ENCODE measurements around the gene ACBD4. TPM values are rescaled to one million over a fixed set of nuclear protein-coding genes. Genes with fewer than 3 reads are reported as not detected.

The ACBD4 gene
- total RNA-seq, 4 donors from 2014 or later: 24.9 to 96.1 (median 38.6) TPM

- TF ChIP-seq CTCF (IDR thresholded peaks at IDR 0.05): no peak
- no peak for TF ChIP-seq EP300 (IDR thresholded peaks at IDR 0.05; ENCODE audit: low read depth)
- H3K9me3 ChIP-seq: no peaks in the 10 kb centered on the region
- H3K4me1 ChIP-seq: no peaks in the 10 kb centered on the region
- DNase-seq: no peak
- H3K27ac ChIP-seq: no peak overlapping the region
- intact Hi-C loops (cut with DNase I; ENCODE audit: low total_unique reads) (no loop called here), in situ Hi-C loops (cut with MboI; ENCODE audit: low pct_ligation_motif_present in 1 of 4, low pct_unique_long_range_greater_than_20kb in 1 of 4, low sequenced_read_pairs in 3 of 4) (no loop called here)
- no peaks in the 10 kb centered on the region for H3K36me3 ChIP-seq
- WGBS, 2 donors (ENCODE audit: low coverage in 1 of 2): 74 to 83% methylated on average over 2 of the region's 2 CpGs
- no peaks in the 10 kb centered on the region for H3K27me3 ChIP-seq
- H3K4me3 ChIP-seq: no peak overlapping the region
These were observed 53.5 kb downstream of the ACBD4 start for GRCh38 chr17:45189009-45189408.

GRCh38 chr17:45190503-45191255 lies 55.2 kb downstream of the ACBD4 start:
- in situ Hi-C loops (cut with MboI; ENCODE audit: low pct_ligation_motif_present in 1 of 4, low pct_unique_long_range_greater_than_20kb in 1 of 4, low sequenced_read_pairs in 3 of 4) (loop anchor here in 1 of 4 donors (10.0 kb wide), 1 partner anchor 56 kb away; the partner anchor contains the start of genes ACBD4 and PLCD3), intact Hi-C loops (cut with DNase I; ENCODE audit: low total_unique reads) (no loop called here)
- H3K4me1 ChIP-seq: no peaks in the 10 kb centered on the region
- WGBS, 2 donors (ENCODE audit: low coverage in 1 of 2): 61% methylated on average over 11 of the region's 11 CpGs; no CpG with 5 or more reads in 1 of the 2 donors
- no peaks in the 10 kb centered on the region for H3K9me3 ChIP-seq
- no peaks in the 10 kb centered on the region for H3K27me3 ChIP-seq
- no peak for DNase-seq
- TF ChIP-seq CTCF (IDR thresholded peaks at IDR 0.05) (no peak), EP300 (IDR thresholded peaks at IDR 0.05; ENCODE audit: low read depth) (no peak), POLR2AphosphoS5 (IDR thresholded peaks at IDR 0.05) (no peak), POLR2A (IDR thresholded peaks at IDR 0.05) (no peak)
- no peak overlapping the region for H3K27ac ChIP-seq
- no peak overlapping the region for H3K4me3 ChIP-seq
- no peaks in the 10 kb centered on the region for H3K36me3 ChIP-seq

Small RNA genes within 50 kb of the gene (small RNA-seq; reads per million reads assigned to genes)
- gene MIR6784: 0 to 1.1 (median 0.39) reads per million in 4 donors

Other genes with a start within 250 kb of the ACBD4 start
- gene EFTUD2, start 236.2 kb upstream of the ACBD4 start, total RNA-seq: 100 to 1,000 TPM in 1 of 4 donors, 10 to 100 TPM in 3; 37.4 to 136 (median 65.4) TPM
- under 1 TPM in 1 of 4 donors, not detected in 3; 0.68 TPM for gene GFAP, start 220.2 kb upstream of the ACBD4 start, total RNA-seq
- 1 to 10 TPM in 3 of 4 donors, under 1 TPM in 1; 0.82 to 7.6 (median 3.7) TPM for gene KIF18B, start 187.9 kb upstream of the ACBD4 start, total RNA-seq
- 1 to 10 TPM in 2 of 4 donors, under 1 TPM in 1, not detected in 1; 0.55 to 6.8 (median 1.1) TPM for gene C1QL1, start 167.4 kb upstream of the ACBD4 start, total RNA-seq
- 100 to 1,000 TPM in 1 of 4 donors, 10 to 100 TPM in 2, 1 to 10 TPM in 1; 9.4 to 144 (median 27.4) TPM for gene DCAKD, start 84.1 kb upstream of the ACBD4 start, total RNA-seq
- 10 to 100 TPM; 16.1 to 83.8 (median 43.4) TPM for gene NMT1, start 74.4 kb upstream of the ACBD4 start, total RNA-seq
- 100 to 1,000 TPM; 157 to 369 (median 335) TPM for gene PLCD3, start 3.2 kb upstream of the ACBD4 start, total RNA-seq
- 10 to 100 TPM; 38.0 to 54.9 (median 42.6) TPM for gene HEXIM1, start 12.8 kb downstream of the ACBD4 start, total RNA-seq
- 10 to 100 TPM in 1 of 4 donors, 1 to 10 TPM in 3; 1.2 to 10.8 (median 5.9) TPM for gene HEXIM2, start 26.2 kb downstream of the ACBD4 start, total RNA-seq
- 10 to 100 TPM in 2 of 4 donors, 1 to 10 TPM in 2; 1.2 to 17.5 (median 10.6) TPM for gene FMNL1, start 86.2 kb downstream of the ACBD4 start, total RNA-seq
- gene SPATA32, start 126.4 kb downstream of the ACBD4 start, total RNA-seq: under 1 TPM in 1 of 4 donors, not detected in 3; 0.48 TPM
- gene MAP3K14, start 181.3 kb downstream of the ACBD4 start, total RNA-seq: 10 to 100 TPM; 13.0 to 33.7 (median 18.7) TPM

All from transverse colon (tissue), 4 donors.